BE2C (cell line): Measurements from ENCODE around the gene PAGE4.

Source experiments
- DNase-seq: peaks from one replicate; pipeline ENCODE4 v3.0.0-alpha.2; 2020
- H3K27me3 ChIP-seq: fragments of 250-450 bp; sonication (Bioruptor Pico); 2 replicates; pipeline ENCODE4 v1.5.1; 2020; ENCODE audit warnings: mild to moderate bottlenecking
- H3K36me3 ChIP-seq: fragments of 250-450 bp; sonication (Bioruptor Pico); 2 replicates; pipeline ENCODE4 v1.5.1; 2020; ENCODE audit warnings: mild to moderate bottlenecking
- H3K4me1 ChIP-seq: fragments of 250-450 bp; sonication (Bioruptor Pico); 2 replicates; pipeline ENCODE4 v1.5.1; 2020
- H3K4me3 ChIP-seq: 2 replicates; pipeline ENCODE4 v1.5.1; 2011; ENCODE audit warnings: low read depth, low read length
- H3K9me3 ChIP-seq: fragments of 250-450 bp; sonication (Bioruptor Pico); 2 replicates; pipeline ENCODE4 v1.5.1; 2020
- CTCF ChIP-seq: IDR thresholded peaks from 2 replicates; pipeline ENCODE4 v1.5.1; 2012; ENCODE audit warnings: mild to moderate bottlenecking, low read depth, low read length

PAGE4 gene

GRCh38 chrX:49845701-49846403 is 16.7 kb downstream of the PAGE4 start:
- Histone ChIP-seq H3K9me3 (no peaks in the 10 kb centered on the region), H3K27me3 (no peaks in the 10 kb centered on the region), H3K36me3 (no peaks in the 10 kb centered on the region), H3K4me1 (no peaks in the 10 kb centered on the region), H3K4me3 (no peak overlapping the region)
- DNase-seq = no peak
- no peak for TF ChIP-seq CTCF

- no peaks in the 10 kb centered on the region for H3K27me3 ChIP-seq
- no peak for DNase-seq
- no peak for TF ChIP-seq CTCF
- H3K4me3 ChIP-seq = no peak overlapping the region
- H3K4me1 ChIP-seq = no peaks in the 10 kb centered on the region
- no peaks in the 10 kb centered on the region for H3K9me3 ChIP-seq
- H3K36me3 ChIP-seq = no peaks in the 10 kb centered on the region
Measured at GRCh38 chrX:49846522-49846921, 17.4 kb downstream of the PAGE4 start.

- no peak for DNase-seq
- H3K36me3 ChIP-seq = no peaks in the 10 kb centered on the region
- no peaks in the 10 kb centered on the region for H3K4me1 ChIP-seq
- no peaks in the 10 kb centered on the region for H3K9me3 ChIP-seq
- H3K4me3 ChIP-seq = no peak overlapping the region
- no peaks in the 10 kb centered on the region for H3K27me3 ChIP-seq
- no peak for TF ChIP-seq CTCF
Measured at GRCh38 chrX:49848275-49848674, 19.2 kb downstream of the PAGE4 start.

GRCh38 chrX:49850028-49850427 is 20.9 kb downstream of the PAGE4 start:
- no peaks in the 10 kb centered on the region for H3K9me3 ChIP-seq
- no peaks in the 10 kb centered on the region for H3K36me3 ChIP-seq
- H3K4me3 ChIP-seq = no peak overlapping the region
- no peaks in the 10 kb centered on the region for H3K27me3 ChIP-seq
- DNase-seq = no peak
- no peaks in the 10 kb centered on the region for H3K4me1 ChIP-seq
- no peak for TF ChIP-seq CTCF

- Histone ChIP-seq H3K27me3 (no peaks in the 10 kb centered on the region), H3K4me1 (no peaks in the 10 kb centered on the region), H3K36me3 (no peaks in the 10 kb centered on the region), H3K9me3 (no peaks in the 10 kb centered on the region), H3K4me3 (no peak overlapping the region)
- no peak for TF ChIP-seq CTCF
- DNase-seq = no peak
Measured at GRCh38 chrX:49853661-49854060, 24.6 kb downstream of the PAGE4 start.

GRCh38 chrX:49856819-49857218 is 27.7 kb downstream of the PAGE4 start:
- Histone ChIP-seq H3K9me3 (no peaks in the 10 kb centered on the region), H3K4me3 (no peak overlapping the region), H3K36me3 (no peaks in the 10 kb centered on the region), H3K27me3 (no peaks in the 10 kb centered on the region), H3K4me1 (no peaks in the 10 kb centered on the region)
- TF ChIP-seq CTCF = no peak
- DNase-seq = no peak
